Parathyroid adenoma (tissue), 2 donors: ENCODE results near the gene CD200R1.

Source experiments
- H2AFZ ChIP-seq: fragments of 300-600 bp; sonication (generic); one replicate; pipeline ENCODE4 v1.7.0; 2017; ENCODE audit warnings: antibody characterized with exemption, mild to moderate bottlenecking
- H3K27ac ChIP-seq: fragments of 300-600 bp; sonication (generic); one replicate; pipeline ENCODE4 v1.7.0; 2017
- H3K27me3 ChIP-seq: fragments of 300-600 bp; sonication (generic); one replicate; pipeline ENCODE4 v1.7.0; 2017; ENCODE audit warnings: low read length; ENCODE audit not compliant: control insufficient read depth, insufficient read depth
- H3K36me3 ChIP-seq: fragments of 300-600 bp; sonication (generic); one replicate; pipeline ENCODE4 v1.7.0; 2017; ENCODE audit warnings: low read length; ENCODE audit not compliant: control insufficient read depth, insufficient read depth
- H3K4me1 ChIP-seq: fragments of 300-600 bp; sonication (generic); one replicate; pipeline ENCODE4 v1.7.0; 2017; ENCODE audit warnings: control low read depth
- H3K4me2 ChIP-seq: fragments of 300-600 bp; sonication (generic); one replicate; pipeline ENCODE4 v1.7.0; 2017; ENCODE audit warnings: low read length
- H3K4me3 ChIP-seq: fragments of 300-600 bp; sonication (generic); one replicate; pipeline ENCODE4 v1.7.0; 2017; ENCODE audit warnings: low read depth, low read length
- H3K79me2 ChIP-seq: fragments of 300-600 bp; sonication (generic); one replicate; pipeline ENCODE4 v1.7.0; 2017; ENCODE audit warnings: control low read depth
- H3K9ac ChIP-seq: fragments of 300-600 bp; sonication (generic); one replicate; pipeline ENCODE4 v1.7.0; 2017; ENCODE audit warnings: mild to moderate bottlenecking
- H3K9me3 ChIP-seq: fragments of 300-600 bp; sonication (generic); one replicate; pipeline ENCODE4 v1.7.0; 2017; ENCODE audit warnings: low read length; ENCODE audit not compliant: control insufficient read depth
- CTCF ChIP-seq: fragments of 300-600 bp; sonication (generic); IDR thresholded peaks from one replicate; pipeline ENCODE4 v1.7.0; 2017; ENCODE audit warnings: antibody characterized with exemption, mild to moderate bottlenecking
- donor health status: primary hyperparathyroidism.

CD200R1 gene

GRCh38 chr3:112888381-112889085 lies 86.4 kb downstream of the CD200R1 start:
- H3K4me3 ChIP-seq, result no peak overlapping the region
- TF ChIP-seq CTCF, result no peak
- no peaks in the 10 kb centered on the region for H3K4me1 ChIP-seq
- no peaks in the 10 kb centered on the region for H3K36me3 ChIP-seq
- H3K27me3 ChIP-seq, result no peaks in the 10 kb centered on the region
- H3K27ac ChIP-seq, result no peak overlapping the region
- H3K79me2 ChIP-seq, result no peaks in the 10 kb centered on the region
- H2AFZ ChIP-seq, result no peak overlapping the region
- no peak overlapping the region for H3K4me2 ChIP-seq
- H3K9ac ChIP-seq, result no peak overlapping the region
- H3K9me3 ChIP-seq, result no peaks in the 10 kb centered on the region

GRCh38 chr3:112884678-112885290 lies 90.1 kb downstream of the CD200R1 start:
- Histone ChIP-seq H3K27me3 (no peaks in the 10 kb centered on the region), H3K4me2 (no peak overlapping the region), H3K27ac (no peak overlapping the region), H3K36me3 (no peaks in the 10 kb centered on the region), H3K9ac (no peak overlapping the region), H3K9me3 (no peaks in the 10 kb centered on the region), H3K79me2 (no peaks in the 10 kb centered on the region), H3K4me1 (no peaks in the 10 kb centered on the region), H2AFZ (no peak overlapping the region), H3K4me3 (no peak overlapping the region)
- no peak for TF ChIP-seq CTCF

- H3K4me1 ChIP-seq, result no peaks in the 10 kb centered on the region
- no peak overlapping the region for H3K27ac ChIP-seq
- no peaks in the 10 kb centered on the region for H3K9me3 ChIP-seq
- no peaks in the 10 kb centered on the region for H3K79me2 ChIP-seq
- no peaks in the 10 kb centered on the region for H3K36me3 ChIP-seq
- H3K4me3 ChIP-seq, result no peak overlapping the region
- no peak overlapping the region for H3K4me2 ChIP-seq
- no peak overlapping the region for H2AFZ ChIP-seq
- H3K27me3 ChIP-seq, result no peaks in the 10 kb centered on the region
- no peak for TF ChIP-seq CTCF
- H3K9ac ChIP-seq, result no peak overlapping the region
Measured at GRCh38 chr3:112881891-112882290, 93.0 kb downstream of the CD200R1 start.

- no peak overlapping the region for H3K9ac ChIP-seq
- H3K36me3 ChIP-seq, result no peaks in the 10 kb centered on the region
- H2AFZ ChIP-seq, result no peak overlapping the region
- no peak overlapping the region for H3K4me3 ChIP-seq
- no peaks in the 10 kb centered on the region for H3K27me3 ChIP-seq
- no peak for TF ChIP-seq CTCF
- H3K9me3 ChIP-seq, result no peaks in the 10 kb centered on the region
- H3K79me2 ChIP-seq, result no peaks in the 10 kb centered on the region
- no peaks in the 10 kb centered on the region for H3K4me1 ChIP-seq
- H3K4me2 ChIP-seq, result no peak overlapping the region
- H3K27ac ChIP-seq, result no peak overlapping the region
Measured at GRCh38 chr3:112875561-112875960, 99.3 kb downstream of the CD200R1 start.

DNA sequence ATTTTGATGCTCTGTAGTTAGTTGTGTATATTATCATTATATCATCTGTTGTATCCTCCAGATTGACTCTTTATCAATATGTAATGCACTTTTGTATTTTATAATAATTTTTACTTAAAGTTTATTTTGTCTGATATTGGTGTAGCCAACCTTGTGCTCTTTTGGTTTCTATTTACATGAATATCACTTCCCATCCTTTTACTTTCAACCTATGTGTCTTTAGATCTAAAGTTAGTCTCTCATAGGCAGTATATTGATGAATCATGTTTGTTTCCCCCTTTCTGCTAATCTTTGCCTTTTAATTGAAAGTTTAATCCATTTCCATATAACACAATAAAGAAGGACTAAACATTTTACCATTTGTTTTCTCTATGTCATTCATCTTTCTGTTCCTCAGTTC lies 100.2 kb downstream of the CD200R1 start:
- no peaks in the 10 kb centered on the region for H3K9me3 ChIP-seq
- no peak overlapping the region for H3K9ac ChIP-seq
- H3K4me2 ChIP-seq, result no peak overlapping the region
- H2AFZ ChIP-seq, result no peak overlapping the region
- H3K36me3 ChIP-seq, result no peaks in the 10 kb centered on the region
- no peaks in the 10 kb centered on the region for H3K4me1 ChIP-seq
- no peak overlapping the region for H3K27ac ChIP-seq
- no peaks in the 10 kb centered on the region for H3K27me3 ChIP-seq
- TF ChIP-seq CTCF, result no peak
- H3K4me3 ChIP-seq, result no peak overlapping the region
- H3K79me2 ChIP-seq, result no peaks in the 10 kb centered on the region
